ENCODE results near the gene GPR137C. TPM values are rescaled to one million over a fixed set of nuclear protein-coding genes. Genes with fewer than 3 reads are reported as not detected.
"Not testable (repeated sequence)": the region's sequence is repeated elsewhere in the genome, so short reads cannot be mapped to it uniquely, and the experiment has no call there.

The GPR137C gene
- total and polyA plus RNA-seq, 2 donors from 2014 or later = 0.24 to 0.54 TPM

GRCh38 chr14:52563120-52563519 is 10.5 kb downstream of the GPR137C start:
- DNase-seq (no peak), FAIRE-seq (no peak)
- Histone ChIP-seq H3K9ac (ENCODE audit: low read length in 3 of 3) (no peak overlapping the region), H3K4me1 (ENCODE audit: control insufficient read depth in 2 of 3, insufficient read depth in 2 of 3, low read depth in 1 of 3, low read length in 3 of 3) (no peaks in the 10 kb centered on the region), H3K27ac (ENCODE audit: low read depth in 2 of 2, low read length in 2 of 2) (no peak overlapping the region), H3K27me3 (ENCODE audit: control insufficient read depth, insufficient read depth, low read length) (no peaks in the 10 kb centered on the region), H3K36me3 (ENCODE audit: control insufficient read depth in 2 of 3, insufficient read depth in 3 of 3, low read length in 3 of 3) (no peaks in the 10 kb centered on the region), H3K9me3 (ENCODE audit: control insufficient read depth in 2 of 3, insufficient read depth in 1 of 3, low read length in 3 of 3) (no peaks in the 10 kb centered on the region), H3K4me3 (ENCODE audit: low read length in 3 of 3) (no peak overlapping the region)
- intact Hi-C loops (cut with DNase I) = no loop called here
- TF ChIP-seq CTCF (IDR thresholded peaks at IDR 0.05; ENCODE audit: borderline replicate concordance, extremely low read depth, insufficient read depth) = no peak

GRCh38 chr14:52568454-52568853 is 15.8 kb downstream of the GPR137C start:
- DNase-seq; H3K9ac ChIP-seq (ENCODE audit: low read length in 3 of 3); H3K36me3 ChIP-seq (ENCODE audit: control insufficient read depth in 2 of 3, insufficient read depth in 3 of 3, low read length in 3 of 3); H3K9me3 ChIP-seq (ENCODE audit: control insufficient read depth in 2 of 3, insufficient read depth in 1 of 3, low read length in 3 of 3); FAIRE-seq; H3K27me3 ChIP-seq (ENCODE audit: control insufficient read depth, insufficient read depth, low read length); H3K4me3 ChIP-seq (ENCODE audit: low read length in 3 of 3); H3K27ac ChIP-seq (ENCODE audit: low read depth in 2 of 2, low read length in 2 of 2); H3K4me1 ChIP-seq (ENCODE audit: control insufficient read depth in 2 of 3, insufficient read depth in 2 of 3, low read depth in 1 of 3, low read length in 3 of 3); intact Hi-C loops (cut with DNase I): not testable (repeated sequence)

- intact Hi-C loops (cut with DNase I) = no loop called here
These were observed 23.2 kb downstream of the GPR137C start for GRCh38 chr14:52575858-52576257.

GRCh38 chr14:52583544-52583943 is 30.9 kb downstream of the GPR137C start:
- no peaks in the 10 kb centered on the region for H3K27me3 ChIP-seq (ENCODE audit: control insufficient read depth, insufficient read depth, low read length)
- no peaks in the 10 kb centered on the region for H3K4me1 ChIP-seq (ENCODE audit: control insufficient read depth in 2 of 3, insufficient read depth in 2 of 3, low read depth in 1 of 3, low read length in 3 of 3)
- no peak overlapping the region for H3K27ac ChIP-seq (ENCODE audit: low read depth in 2 of 2, low read length in 2 of 2)
- no peak for FAIRE-seq
- TF ChIP-seq CTCF (IDR thresholded peaks at IDR 0.05; ENCODE audit: borderline replicate concordance, extremely low read depth, insufficient read depth) = no peak
- no peak for DNase-seq
- H3K36me3 ChIP-seq (ENCODE audit: control insufficient read depth in 2 of 3, insufficient read depth in 3 of 3, low read length in 3 of 3) = no peaks in the 10 kb centered on the region
- no peaks in the 10 kb centered on the region for H3K9me3 ChIP-seq (ENCODE audit: control insufficient read depth in 2 of 3, insufficient read depth in 1 of 3, low read length in 3 of 3)
- no peak overlapping the region for H3K4me3 ChIP-seq (ENCODE audit: low read length in 3 of 3)
- intact Hi-C loops (cut with DNase I) = no loop called here
- no peak overlapping the region for H3K9ac ChIP-seq (ENCODE audit: low read length in 3 of 3)

More at GRCh38 chr14:52575858-52576257, 23.2 kb downstream of the GPR137C start:
- Histone ChIP-seq H3K27ac (ENCODE audit: low read depth in 2 of 2, low read length in 2 of 2) (no peak overlapping the region), H3K4me3 (ENCODE audit: low read length in 3 of 3) (no peak overlapping the region), H3K9me3 (ENCODE audit: control insufficient read depth in 2 of 3, insufficient read depth in 1 of 3, low read length in 3 of 3) (no peaks in the 10 kb centered on the region), H3K36me3 (ENCODE audit: control insufficient read depth in 2 of 3, insufficient read depth in 3 of 3, low read length in 3 of 3) (no peaks in the 10 kb centered on the region), H3K27me3 (ENCODE audit: control insufficient read depth, insufficient read depth, low read length) (no peaks in the 10 kb centered on the region), H3K9ac (ENCODE audit: low read length in 3 of 3) (no peak overlapping the region), H3K4me1 (ENCODE audit: control insufficient read depth in 2 of 3, insufficient read depth in 2 of 3, low read depth in 1 of 3, low read length in 3 of 3) (no peaks in the 10 kb centered on the region)
- no peak for TF ChIP-seq CTCF (IDR thresholded peaks at IDR 0.05; ENCODE audit: borderline replicate concordance, extremely low read depth, insufficient read depth)
- DNase-seq (no peak), FAIRE-seq (no peak)
